HG03342 (cell line): ENCODE measurements around the gene CEP97.
"Not testable (repeated sequence)": the region's sequence is repeated elsewhere in the genome, so short reads cannot be mapped to it uniquely, and the experiment has no call there.

Experiments
- ATAC-seq: cut with Tn5 transposase; IDR thresholded peaks from one replicate; pipeline ENCODE4 v1.9.1; 2021; ENCODE audit warnings: mild to moderate bottlenecking, moderate library complexity; ENCODE audit not compliant: unreplicated experiment

Gene CEP97, protein sequence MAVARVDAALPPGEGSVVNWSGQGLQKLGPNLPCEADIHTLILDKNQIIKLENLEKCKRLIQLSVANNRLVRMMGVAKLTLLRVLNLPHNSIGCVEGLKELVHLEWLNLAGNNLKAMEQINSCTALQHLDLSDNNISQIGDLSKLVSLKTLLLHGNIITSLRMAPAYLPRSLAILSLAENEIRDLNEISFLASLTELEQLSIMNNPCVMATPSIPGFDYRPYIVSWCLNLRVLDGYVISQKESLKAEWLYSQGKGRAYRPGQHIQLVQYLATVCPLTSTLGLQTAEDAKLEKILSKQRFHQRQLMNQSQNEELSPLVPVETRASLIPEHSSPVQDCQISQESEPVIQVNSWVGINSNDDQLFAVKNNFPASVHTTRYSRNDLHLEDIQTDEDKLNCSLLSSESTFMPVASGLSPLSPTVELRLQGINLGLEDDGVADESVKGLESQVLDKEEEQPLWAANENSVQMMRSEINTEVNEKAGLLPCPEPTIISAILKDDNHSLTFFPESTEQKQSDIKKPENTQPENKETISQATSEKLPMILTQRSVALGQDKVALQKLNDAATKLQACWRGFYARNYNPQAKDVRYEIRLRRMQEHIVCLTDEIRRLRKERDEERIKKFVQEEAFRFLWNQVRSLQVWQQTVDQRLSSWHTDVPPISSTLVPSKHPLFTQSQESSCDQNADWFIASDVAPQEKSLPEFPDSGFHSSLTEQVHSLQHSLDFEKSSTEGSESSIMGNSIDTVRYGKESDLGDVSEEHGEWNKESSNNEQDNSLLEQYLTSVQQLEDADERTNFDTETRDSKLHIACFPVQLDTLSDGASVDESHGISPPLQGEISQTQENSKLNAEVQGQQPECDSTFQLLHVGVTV

GRCh38 chr3:101724329-101725193, at the start of gene CEP97:
CEP97 (plus strand) TSS chr3:101724614; CDS start chr3:101724677, 63 bp downstream.
- peak; percentile 88 for ATAC-seq

GRCh38 chr3:101675709-101676215, 48.7 kb upstream of the CEP97 start:
- no peak for ATAC-seq

GRCh38 chr3:101676216-101676764, 48.1 kb upstream of the CEP97 start:
- peak; percentile 83 for ATAC-seq

GRCh38 chr3:101676765-101677435, 47.5 kb upstream of the CEP97 start, which contains the start of gene ZBTB11:
ZBTB11 (minus strand) TSS chr3:101677132; CDS start chr3:101676914, 218 bp downstream.
- peak; percentile 69 for ATAC-seq

DNA sequence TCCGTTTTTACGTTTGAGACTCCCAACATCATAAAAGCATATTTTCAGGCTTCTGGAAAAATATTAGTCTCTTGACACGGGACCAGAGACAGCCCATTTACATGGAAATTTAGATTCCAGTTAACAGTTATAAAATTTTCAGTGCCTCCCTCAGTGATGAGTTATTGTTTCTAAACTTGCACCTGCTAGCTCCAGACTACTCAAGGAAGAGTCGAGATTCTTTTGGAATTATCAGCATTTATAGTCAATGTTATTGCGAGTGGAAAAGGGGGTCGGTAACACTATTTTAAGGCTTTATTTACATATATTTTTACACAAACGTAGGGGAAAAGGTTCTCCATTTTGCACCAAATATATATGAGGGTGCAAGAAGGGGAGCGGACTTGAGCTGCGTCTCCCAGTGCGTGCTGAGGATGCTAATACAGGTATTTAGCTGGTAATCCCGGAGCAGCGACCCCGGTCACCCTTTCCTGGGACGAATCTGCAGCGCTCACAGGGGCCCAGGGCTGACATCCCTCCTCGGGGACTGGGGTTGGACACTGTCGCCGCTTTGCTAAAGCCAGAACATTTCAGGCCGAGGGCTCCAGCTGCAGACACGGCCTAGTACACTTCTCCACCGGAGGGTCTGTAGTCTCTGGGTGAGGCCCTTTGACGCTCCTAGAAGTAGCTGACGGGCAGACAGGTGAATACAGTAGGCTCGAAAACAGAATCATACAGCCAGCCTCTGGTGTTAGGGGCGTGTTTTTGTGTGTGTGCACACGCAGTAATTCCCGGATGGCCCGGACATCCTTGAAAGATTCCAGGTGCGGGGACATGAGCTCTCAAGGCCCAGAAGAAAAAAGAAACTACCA, 46.8 kb upstream of the CEP97 start:
- no peak for ATAC-seq

- not testable (repeated sequence) for ATAC-seq
Measured at GRCh38 chr3:101678837-101679236, 45.6 kb upstream of the CEP97 start.

DNA sequence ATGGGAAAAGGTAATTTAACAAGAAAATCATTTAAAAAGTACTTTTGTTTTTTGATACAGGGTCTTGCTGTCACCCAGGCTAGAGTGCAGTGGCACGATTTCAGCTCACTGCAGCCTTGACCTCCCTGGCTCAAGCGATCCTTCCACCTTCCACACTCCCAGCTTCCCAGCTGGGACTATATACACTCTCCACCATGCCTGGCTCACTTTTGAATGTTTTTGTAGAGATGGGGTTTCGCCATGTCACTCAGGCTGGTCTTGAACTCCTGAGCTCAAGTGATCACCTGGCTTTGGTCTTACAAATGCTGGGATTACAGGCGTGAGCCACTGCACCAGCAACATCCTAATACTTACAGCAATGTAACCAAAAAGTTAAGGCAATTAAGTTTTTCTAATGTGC, 43.9 kb upstream of the CEP97 start:
- ATAC-seq, result no peak

GRCh38 chr3:101685050-101685400, 39.4 kb upstream of the CEP97 start:
- no peak for ATAC-seq

DNA sequence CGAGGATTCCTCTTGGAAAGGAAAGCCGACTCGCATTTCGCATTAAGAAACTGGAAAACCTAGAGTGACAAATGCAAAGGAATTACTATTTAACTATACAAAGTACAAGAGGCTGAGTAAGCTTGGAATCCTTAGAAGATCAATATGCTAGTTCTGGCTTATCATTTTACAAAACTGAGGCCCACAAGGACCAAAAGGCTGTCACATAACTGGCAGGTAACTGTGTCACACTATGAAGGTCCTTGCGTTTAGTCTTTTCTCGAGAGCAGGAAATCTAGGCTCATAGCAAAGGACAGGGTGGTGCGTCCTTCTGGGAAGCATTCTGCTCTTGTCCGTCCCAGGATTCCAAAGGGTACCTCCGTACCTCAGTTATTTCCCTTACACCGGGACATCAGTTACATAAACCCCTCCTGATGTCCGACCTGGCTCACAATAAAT, 38.5 kb upstream of the CEP97 start:
- ATAC-seq, result no peak

GRCh38 chr3:101687142-101687931, 37.1 kb upstream of the CEP97 start:
- ATAC-seq, result no peak

- no peak for ATAC-seq
Measured at GRCh38 chr3:101689286-101689685, 35.1 kb upstream of the CEP97 start.

DNA sequence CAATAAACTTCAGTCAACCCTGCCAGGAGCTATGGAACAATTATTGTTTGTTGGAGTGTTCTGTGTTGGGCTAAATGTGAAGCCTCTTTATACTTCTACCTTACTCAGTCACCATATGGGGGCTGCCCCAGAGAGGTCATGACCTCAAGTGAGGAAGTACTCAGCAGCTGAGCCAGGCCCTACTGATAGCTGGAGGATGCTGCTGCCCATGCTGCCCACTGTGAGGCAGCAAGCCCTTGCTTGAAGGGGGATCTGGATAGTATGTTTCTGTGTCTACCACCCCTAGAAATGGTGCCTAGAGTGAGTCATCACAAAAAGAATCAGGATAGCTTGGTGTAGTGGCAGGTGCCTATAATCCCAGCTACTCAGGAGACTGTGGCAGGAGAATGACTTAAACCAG, 33.4 kb upstream of the CEP97 start:
- peak; percentile 43 for ATAC-seq

DNA sequence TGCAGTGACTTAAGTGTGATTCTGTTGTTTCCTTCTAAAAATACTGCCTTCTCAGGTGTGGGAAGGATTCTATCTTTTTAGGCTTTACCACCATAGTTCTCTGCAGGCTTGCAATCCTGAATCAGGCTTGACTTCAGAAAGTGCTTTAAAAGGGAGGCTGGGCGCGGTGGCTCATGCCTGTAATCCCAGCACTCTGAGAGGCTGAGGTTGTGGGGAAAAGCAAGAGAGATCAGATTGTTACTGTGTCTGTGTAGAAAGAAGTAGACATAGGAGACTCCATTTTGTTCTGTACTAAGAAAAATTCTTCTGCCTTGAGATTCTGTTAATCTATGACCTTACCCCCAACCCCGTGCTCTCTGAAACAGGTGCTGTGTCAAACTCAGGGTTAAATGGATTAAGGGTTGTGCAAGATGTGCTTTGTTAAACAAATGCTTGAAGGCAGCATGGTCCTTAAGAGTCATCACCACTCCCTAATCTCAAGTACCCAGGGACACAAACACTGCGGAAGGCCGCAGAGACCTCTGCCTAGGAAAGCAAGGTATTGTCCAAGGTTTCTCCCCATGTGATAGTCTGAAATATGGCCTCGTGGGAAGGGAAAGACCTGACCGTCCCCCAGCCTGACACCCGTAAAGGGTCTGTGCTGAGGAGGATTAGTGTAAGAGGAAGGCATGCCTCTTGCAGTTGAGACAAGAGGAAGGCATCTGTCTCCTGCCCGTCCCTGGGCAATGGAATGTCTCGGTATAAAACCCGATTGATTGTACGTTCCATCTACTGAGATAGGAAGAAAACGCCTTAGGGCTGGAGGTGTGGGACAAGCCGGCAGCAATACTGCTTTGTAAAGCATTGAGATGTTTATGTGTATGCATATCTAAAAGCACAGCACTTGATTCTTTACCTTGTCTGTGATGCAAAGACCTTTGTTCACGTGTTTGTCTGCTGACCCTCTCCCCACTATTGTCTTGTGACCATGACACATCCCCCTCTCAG, 32.4 kb upstream of the CEP97 start:
- not testable (repeated sequence) for ATAC-seq

- ATAC-seq, result peak; percentile 81
Measured at GRCh38 chr3:101693540-101693939, 30.9 kb upstream of the CEP97 start.

DNA sequence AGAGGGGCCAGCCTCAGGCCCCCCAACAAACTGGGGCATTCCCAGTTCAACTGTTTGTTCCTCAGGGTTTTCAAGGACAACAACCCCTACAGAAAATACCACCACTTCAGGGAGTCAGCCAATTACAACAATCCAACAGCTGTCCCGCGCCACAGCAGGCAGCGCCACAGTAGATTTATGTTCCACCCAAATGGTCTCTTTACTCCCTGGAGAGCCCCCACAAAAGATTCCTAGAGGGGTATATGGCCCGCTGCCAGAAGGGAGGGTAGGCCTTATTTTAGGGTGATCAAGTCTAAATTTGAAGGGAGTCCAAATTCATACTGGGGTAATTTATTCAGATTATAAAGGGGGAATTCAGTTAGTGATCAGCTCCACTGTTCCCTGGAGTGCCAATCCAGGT, 29.6 kb upstream of the CEP97 start:
- ATAC-seq, result not testable (repeated sequence)

DNA sequence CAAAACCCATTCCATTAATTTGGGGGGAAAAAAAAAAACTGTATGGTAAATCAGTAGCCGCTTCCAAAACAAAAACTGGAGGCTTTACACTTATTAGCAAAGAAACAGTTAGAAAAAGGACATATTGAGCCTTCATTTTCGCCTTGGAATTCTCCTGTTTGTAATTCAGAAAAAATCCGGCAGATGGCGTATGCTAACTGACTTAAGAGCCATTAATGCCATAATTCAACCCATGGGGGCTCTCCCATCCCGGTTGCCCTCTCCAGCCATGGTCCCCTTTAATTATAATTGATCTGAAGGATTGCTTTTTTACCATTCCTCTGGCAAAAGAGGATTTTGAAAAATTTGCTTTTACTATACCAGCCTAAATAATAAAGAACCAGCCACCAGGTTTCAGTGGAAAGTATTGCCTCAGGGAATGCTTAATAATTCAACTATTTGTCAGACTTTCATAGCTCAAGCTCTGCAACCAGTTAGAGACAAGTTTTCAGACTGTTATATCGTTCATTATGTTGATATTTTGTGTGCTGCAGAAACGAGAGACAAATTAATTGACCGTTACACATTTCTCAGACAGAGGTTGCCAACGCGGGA, 28.5 kb upstream of the CEP97 start:
- ATAC-seq, result no peak
